OCI-LY7 (cell line): ENCODE results near the gene TMEM222.

Experiments used
- EZH2phosphoT487 ChIP-seq: fragments of 200-600 bp; sonication (generic); IDR thresholded peaks from 2 replicates; pipeline ENCODE4 v1.6.1; 2018; ENCODE audit warnings: low read depth, borderline replicate concordance, mild to moderate bottlenecking, mixed run types, antibody characterized with exemption, low read length, moderate library complexity, mixed read lengths
- TF ChIP-seq, protein P1 (sequence below): fragments of 200-600 bp; sonication (generic); conservative IDR thresholded peaks from 2 replicates; pipeline ENCODE4 v1.5.1; 2014; ENCODE audit warnings: mild to moderate bottlenecking, antibody characterized with exemption, low read length, moderate library complexity, mixed read lengths

DNA sequence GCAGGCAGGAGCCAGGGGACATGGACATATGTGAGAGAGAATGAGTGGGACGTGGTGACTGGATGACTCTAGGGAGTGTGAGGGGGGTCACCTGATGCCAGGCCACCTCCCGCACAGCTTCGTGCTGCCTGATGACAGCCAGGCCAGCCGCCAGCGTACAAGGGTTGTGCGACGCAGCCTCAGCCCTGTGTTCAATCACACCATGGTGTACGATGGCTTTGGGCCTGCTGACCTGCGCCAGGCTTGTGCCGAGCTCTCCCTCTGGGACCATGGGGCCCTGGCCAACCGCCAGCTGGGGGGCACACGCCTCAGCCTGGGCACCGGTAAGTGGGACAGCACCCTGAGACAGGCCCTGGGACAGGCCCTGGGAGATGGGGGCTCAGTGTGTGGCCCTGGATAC lies 31.2 kb downstream of the TMEM222 start:
- TF ChIP-seq, protein P1, sequence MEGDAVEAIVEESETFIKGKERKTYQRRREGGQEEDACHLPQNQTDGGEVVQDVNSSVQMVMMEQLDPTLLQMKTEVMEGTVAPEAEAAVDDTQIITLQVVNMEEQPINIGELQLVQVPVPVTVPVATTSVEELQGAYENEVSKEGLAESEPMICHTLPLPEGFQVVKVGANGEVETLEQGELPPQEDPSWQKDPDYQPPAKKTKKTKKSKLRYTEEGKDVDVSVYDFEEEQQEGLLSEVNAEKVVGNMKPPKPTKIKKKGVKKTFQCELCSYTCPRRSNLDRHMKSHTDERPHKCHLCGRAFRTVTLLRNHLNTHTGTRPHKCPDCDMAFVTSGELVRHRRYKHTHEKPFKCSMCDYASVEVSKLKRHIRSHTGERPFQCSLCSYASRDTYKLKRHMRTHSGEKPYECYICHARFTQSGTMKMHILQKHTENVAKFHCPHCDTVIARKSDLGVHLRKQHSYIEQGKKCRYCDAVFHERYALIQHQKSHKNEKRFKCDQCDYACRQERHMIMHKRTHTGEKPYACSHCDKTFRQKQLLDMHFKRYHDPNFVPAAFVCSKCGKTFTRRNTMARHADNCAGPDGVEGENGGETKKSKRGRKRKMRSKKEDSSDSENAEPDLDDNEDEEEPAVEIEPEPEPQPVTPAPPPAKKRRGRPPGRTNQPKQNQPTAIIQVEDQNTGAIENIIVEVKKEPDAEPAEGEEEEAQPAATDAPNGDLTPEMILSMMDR: no peak
- no peak for TF ChIP-seq EZH2phosphoT487
